ENCODE measurements around the gene BFSP2.

BFSP2 gene

GRCh38 chr3:133457025-133457424 is 57.2 kb downstream of the BFSP2 start:
- no peak overlapping the region for H3K27ac ChIP-seq
- no peak for TF ChIP-seq CTCF (conservative IDR thresholded peaks at IDR 0.05)
- TF ChIP-seq ZFX (IDR thresholded peaks at IDR 0.05) = no peak

GRCh38 chr3:133457465-133458067 is 57.7 kb downstream of the BFSP2 start:
- H3K27ac ChIP-seq = no peak overlapping the region
- TF ChIP-seq CTCF (conservative IDR thresholded peaks at IDR 0.05) (peak; percentile 63), ZFX (IDR thresholded peaks at IDR 0.05) (no peak)

GRCh38 chr3:133459400-133459799 is 59.5 kb downstream of the BFSP2 start:
- H3K27ac ChIP-seq = peak overlapping the region; percentile 37
- TF ChIP-seq CTCF (conservative IDR thresholded peaks at IDR 0.05) (no peak), ZFX (IDR thresholded peaks at IDR 0.05) (no peak)

- no peak overlapping the region for H3K27ac ChIP-seq
- TF ChIP-seq ZFX (IDR thresholded peaks at IDR 0.05) (no peak), CTCF (conservative IDR thresholded peaks at IDR 0.05) (no peak)
Observed at GRCh38 chr3:133460809-133461208, 61.0 kb downstream of the BFSP2 start.

- TF ChIP-seq ZFX (IDR thresholded peaks at IDR 0.05) (no peak), CTCF (conservative IDR thresholded peaks at IDR 0.05) (no peak)
- no peak overlapping the region for H3K27ac ChIP-seq
Observed at GRCh38 chr3:133461291-133461690, 61.4 kb downstream of the BFSP2 start.

GRCh38 chr3:133463347-133463860 is 63.5 kb downstream of the BFSP2 start:
- TF ChIP-seq ZFX (IDR thresholded peaks at IDR 0.05) = no peak
- no peak overlapping the region for H3K27ac ChIP-seq

GRCh38 chr3:133464573-133464972 is 64.7 kb downstream of the BFSP2 start:
- no peak overlapping the region for H3K27ac ChIP-seq
- TF ChIP-seq CTCF (conservative IDR thresholded peaks at IDR 0.05) (peak; percentile 52), ZFX (IDR thresholded peaks at IDR 0.05) (no peak)
